ENCODE results near the gene MAGEE2.
A peak's percentile ranks its signal among the peaks of the same experiment; 100 is the strongest.
"Not testable (repeated sequence)": the region's sequence is repeated elsewhere in the genome, so short reads cannot be mapped to it uniquely, and the experiment has no call there.

The MAGEE2 gene, protein sequence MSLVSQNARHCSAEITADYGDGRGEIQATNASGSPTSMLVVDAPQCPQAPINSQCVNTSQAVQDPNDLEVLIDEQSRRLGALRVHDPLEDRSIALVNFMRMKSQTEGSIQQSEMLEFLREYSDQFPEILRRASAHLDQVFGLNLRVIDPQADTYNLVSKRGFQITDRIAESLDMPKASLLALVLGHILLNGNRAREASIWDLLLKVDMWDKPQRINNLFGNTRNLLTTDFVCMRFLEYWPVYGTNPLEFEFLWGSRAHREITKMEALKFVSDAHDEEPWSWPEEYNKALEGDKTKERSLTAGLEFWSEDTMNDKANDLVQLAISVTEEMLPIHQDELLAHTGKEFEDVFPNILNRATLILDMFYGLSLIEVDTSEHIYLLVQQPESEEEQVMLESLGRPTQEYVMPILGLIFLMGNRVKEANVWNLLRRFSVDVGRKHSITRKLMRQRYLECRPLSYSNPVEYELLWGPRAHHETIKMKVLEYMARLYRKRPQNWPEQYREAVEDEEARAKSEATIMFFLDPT
- total RNA-seq, result 0 reads per million in 9 experiments

DNA sequence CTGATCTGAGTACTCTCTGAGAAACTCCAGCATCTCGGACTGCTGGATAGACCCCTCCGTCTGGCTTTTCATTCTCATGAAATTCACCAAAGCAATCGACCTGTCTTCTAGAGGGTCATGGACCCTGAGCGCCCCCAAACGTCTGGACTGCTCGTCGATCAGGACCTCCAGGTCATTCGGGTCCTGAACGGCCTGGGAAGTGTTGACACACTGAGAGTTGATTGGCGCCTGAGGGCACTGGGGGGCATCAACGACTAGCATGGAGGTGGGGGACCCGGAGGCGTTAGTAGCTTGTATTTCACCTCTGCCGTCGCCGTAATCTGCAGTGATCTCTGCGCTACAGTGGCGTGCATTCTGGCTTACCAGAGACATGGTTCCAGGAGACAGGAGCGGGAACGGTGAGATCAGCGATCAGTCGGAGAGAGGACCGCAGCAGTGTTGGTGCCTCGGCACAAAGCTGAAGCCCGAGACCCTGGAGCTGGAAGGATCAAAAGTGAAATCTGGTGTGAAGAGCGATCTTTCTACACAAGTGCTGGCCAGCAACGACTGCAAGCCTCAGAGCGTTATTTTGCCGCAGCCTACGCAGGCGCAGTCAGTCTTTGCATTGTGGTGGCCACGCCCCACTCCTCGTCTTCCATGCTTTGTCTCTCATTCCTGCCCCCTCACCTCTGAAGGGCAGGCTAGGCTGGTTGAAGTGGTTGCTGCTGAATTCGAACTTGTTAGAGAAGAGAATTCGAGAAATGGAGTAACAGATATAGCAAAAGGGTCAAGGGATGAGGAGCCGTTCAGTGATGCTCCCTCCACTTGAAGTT lies at the start of gene MAGEE2:
MAGEE2 (minus strand) TSS at position 575 of the 812 bp plus-strand sequence; CDS start at position 372, 203 bp downstream.
- no peak for ATAC-seq (replicated peaks)
- peaks cover 3 to 4% of the 10 kb centered on the region in 2 donors for H3K4me1 Mint-ChIP-seq (ENCODE audit: low read depth in 2 of 2)
- no peaks in the 10 kb centered on the region for H3K36me3 Mint-ChIP-seq (ENCODE audit: insufficient read depth)
- peaks cover 16 to 32% of the 10 kb centered on the region in 2 donors for H3K27me3 Mint-ChIP-seq
- no peaks in the 10 kb centered on the region for H3K9me3 Mint-ChIP-seq
- peak within 1 kb of the TSS; percentile 62 to 73 for H3K4me3 Mint-ChIP-seq
- H3K27ac Mint-ChIP-seq, result no peak within 1 kb of the TSS
- DNase-seq, result no peak

DNA sequence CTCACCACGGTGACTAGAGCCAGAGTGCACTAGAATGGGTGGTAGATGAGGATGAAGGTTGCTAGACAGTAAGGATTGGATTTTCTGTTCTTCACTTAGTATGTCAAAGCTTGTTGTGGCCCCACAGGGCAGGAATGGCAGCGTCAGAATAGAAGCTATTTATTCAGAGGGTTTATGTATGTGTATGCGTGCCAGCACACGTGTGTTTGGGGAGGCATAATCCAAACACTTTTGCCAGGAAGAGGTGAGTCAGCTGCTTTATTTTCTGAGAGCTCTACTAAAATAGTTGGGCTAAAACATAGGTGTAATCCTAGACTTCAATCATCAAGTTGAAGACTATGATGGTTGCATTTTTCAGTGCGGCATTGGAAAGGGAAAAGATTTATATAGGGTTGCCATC lies 1.2 kb upstream of the MAGEE2 start:
- Mint-ChIP-seq H3K9me3 (no peaks in the 10 kb centered on the region), H3K27me3 (peaks cover 20 to 31% of the 10 kb centered on the region in 2 donors), H3K4me1 (ENCODE audit: low read depth in 2 of 2) (peaks cover 3 to 4% of the 10 kb centered on the region in 2 donors), H3K36me3 (ENCODE audit: insufficient read depth) (no peaks in the 10 kb centered on the region), H3K4me3 (no peak overlapping the region), H3K27ac (no peak overlapping the region)
- ATAC-seq (replicated peaks), result no peak
- no peak for DNase-seq

DNA sequence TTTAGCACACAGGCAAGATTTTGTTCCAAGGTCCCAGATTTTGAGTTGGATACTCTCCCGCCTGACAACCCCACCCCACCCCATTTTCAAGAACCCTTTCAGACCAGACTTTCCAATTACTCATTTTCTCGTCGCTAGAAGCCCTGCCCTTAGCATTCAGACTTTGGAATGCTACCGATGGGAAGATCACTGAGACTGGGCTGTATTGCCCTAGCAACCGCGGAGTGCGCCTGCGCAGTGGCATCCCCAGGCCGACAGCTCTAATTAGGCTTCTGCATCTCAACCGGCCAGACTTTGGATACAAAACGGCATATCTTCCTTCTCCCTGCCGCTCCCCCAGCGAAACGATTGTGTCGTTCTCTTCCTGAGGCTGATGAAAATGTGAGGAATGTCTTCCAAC lies 3.4 kb downstream of the MAGEE2 start:
- Mint-ChIP-seq H3K4me3 (no peak overlapping the region), H3K36me3 (ENCODE audit: insufficient read depth) (no peaks in the 10 kb centered on the region), H3K9me3 (no peaks in the 10 kb centered on the region), H3K4me1 (ENCODE audit: low read depth in 2 of 2) (peaks cover 3 to 4% of the 10 kb centered on the region in 2 donors), H3K27ac (no peak overlapping the region), H3K27me3 (peaks cover 20 to 32% of the 10 kb centered on the region in 2 donors)
- ATAC-seq (replicated peaks) (no peak), DNase-seq (no peak)

DNA sequence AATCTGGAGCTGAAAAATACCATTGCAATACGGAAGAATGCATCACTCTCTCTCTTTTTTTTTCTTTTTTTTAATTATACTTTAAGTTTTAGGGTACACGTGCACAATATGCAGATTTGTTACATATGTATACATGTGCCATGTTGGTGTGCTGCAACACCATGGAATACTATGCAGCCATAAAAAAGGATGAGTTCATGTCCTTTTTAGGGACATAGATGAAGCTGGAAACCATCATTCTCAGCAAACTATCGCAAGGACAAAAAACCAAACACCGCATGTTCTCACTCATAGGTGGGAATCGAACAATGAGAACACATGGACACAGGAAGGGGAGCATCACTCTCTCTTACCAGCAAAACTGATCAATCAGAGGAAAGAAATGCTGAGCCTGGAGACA lies 17.0 kb downstream of the MAGEE2 start:
- not testable (repeated sequence) for H3K4me1 Mint-ChIP-seq (ENCODE audit: low read depth in 2 of 2)

DNA sequence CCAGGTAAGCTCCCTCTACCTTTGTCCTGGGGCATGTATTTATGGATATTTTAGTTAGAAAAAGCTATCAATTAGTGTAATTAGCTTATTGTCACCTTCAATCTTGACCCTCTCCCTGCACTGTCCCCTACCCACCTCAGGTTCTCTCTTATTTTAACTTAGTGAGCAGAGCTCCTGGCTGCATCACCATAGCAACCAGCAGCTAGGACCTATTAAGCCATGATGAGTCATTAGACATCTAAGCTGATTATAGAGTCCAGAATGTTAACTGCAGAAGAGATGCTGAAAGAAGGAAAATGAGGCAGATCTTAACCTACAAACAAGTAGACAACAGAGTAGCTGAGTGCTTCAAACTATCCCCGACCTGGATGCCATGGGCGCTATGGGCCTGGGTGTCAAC lies 36.6 kb downstream of the MAGEE2 start:
- DNase-seq (no peak), ATAC-seq (replicated peaks) (no peak)
- Mint-ChIP-seq H3K27ac (no peak overlapping the region), H3K27me3 (no peaks in the 10 kb centered on the region), H3K9me3 (peaks cover 0 to 2% of the 10 kb centered on the region in 2 donors), H3K4me3 (peak overlapping the region in 1 of 2 donors; percentile 19), H3K36me3 (ENCODE audit: insufficient read depth) (no peaks in the 10 kb centered on the region), H3K4me1 (ENCODE audit: low read depth in 2 of 2) (peaks cover 8 to 11% of the 10 kb centered on the region in 2 donors)

More for the DNA sequence above, 17.0 kb downstream of the MAGEE2 start:
- not testable (repeated sequence) for H3K27me3 Mint-ChIP-seq; ATAC-seq (replicated peaks); H3K9me3 Mint-ChIP-seq; H3K4me3 Mint-ChIP-seq; DNase-seq; H3K27ac Mint-ChIP-seq; H3K36me3 Mint-ChIP-seq (ENCODE audit: insufficient read depth)

DNA sequence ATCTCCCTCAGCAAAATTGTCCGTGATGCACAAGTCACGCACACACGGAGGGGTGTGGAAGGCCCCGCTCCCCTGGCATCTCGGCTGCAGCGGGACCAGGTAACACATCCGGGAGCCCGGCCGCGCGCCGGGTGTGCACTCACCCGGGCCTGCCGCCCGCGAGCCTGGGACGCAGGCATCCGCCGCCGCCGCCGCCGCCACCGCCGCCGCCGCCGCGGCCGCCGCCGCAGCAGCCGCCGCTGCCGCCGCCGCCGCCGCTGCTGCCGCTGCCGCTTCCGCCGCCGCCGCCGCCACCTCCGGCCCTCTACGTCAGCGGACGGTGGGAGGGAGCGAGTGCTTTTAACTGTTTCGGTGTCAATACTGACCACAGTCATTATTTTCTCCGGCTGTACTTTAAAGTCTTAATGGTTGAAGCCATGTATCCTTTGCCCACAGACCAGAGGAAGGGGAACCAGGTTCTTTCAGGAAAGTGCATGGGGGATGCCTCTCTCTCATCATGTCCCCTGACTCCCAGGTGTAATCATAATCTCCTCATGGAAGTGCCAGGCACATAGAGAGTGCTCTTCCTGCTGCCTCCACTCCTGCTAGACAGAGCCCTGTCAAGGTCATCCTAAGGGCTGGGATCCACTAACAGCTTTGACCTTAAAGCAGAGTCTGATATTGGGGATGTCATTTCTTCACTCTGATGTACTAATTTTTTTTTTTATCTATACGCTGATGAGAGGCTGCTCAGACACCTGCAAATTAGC lies 38.0 kb downstream of the MAGEE2 start:
- H3K27ac Mint-ChIP-seq, result peak overlapping the region; percentile 31 to 57
- H3K36me3 Mint-ChIP-seq (ENCODE audit: insufficient read depth), result no peaks in the 10 kb centered on the region
- ATAC-seq (replicated peaks) (peak; percentile 70), DNase-seq (peak; percentile 1 to 4 (median 1))
- H3K4me1 Mint-ChIP-seq (ENCODE audit: low read depth in 2 of 2), result peaks cover 8 to 11% of the 10 kb centered on the region in 2 donors
- peaks cover 0 to 2% of the 10 kb centered on the region in 2 donors for H3K9me3 Mint-ChIP-seq
- H3K27me3 Mint-ChIP-seq, result no peaks in the 10 kb centered on the region
- peak overlapping the region; percentile 70 to 71 for H3K4me3 Mint-ChIP-seq
